Astrocyte (in vitro differentiated cells and primary cell): ENCODE data around the gene CERK. TPM values are rescaled to one million over a fixed set of nuclear protein-coding genes. Genes with fewer than 3 reads are reported as not detected.

Source experiments
- DNase-seq: peaks from one replicate; pipeline ENCODE4 v3.0.0-alpha.2; 2010; ENCODE audit warnings: low read depth
- FAIRE-seq: peaks from 2 replicates; lab custom pipeline; 2011; peaks lifted over from hg19 to GRCh38; lab: Jason Lieb, UNC
- H2AFZ ChIP-seq: 2 replicates; pipeline ENCODE4 v1.6.0; 2012; ENCODE audit warnings: low read depth, low read length, inconsistent platforms
- H3K27ac ChIP-seq: 2 replicates; pipeline ENCODE4 v1.5.1; 2011; ENCODE audit warnings: low read depth, low read length, inconsistent platforms
- H3K27me3 ChIP-seq: 2 replicates; pipeline ENCODE4 v1.6.0; 2011; ENCODE audit warnings: low read length, inconsistent platforms; ENCODE audit not compliant: insufficient read depth
- H3K36me3 ChIP-seq: 2 replicates; pipeline ENCODE4 v1.5.1; 2011; ENCODE audit warnings: low read length, inconsistent platforms; ENCODE audit not compliant: insufficient read depth
- H3K4me1 ChIP-seq: 2 replicates; pipeline ENCODE4 v1.5.1; 2011; ENCODE audit warnings: low read length, inconsistent platforms; ENCODE audit not compliant: insufficient read depth
- H3K4me2 ChIP-seq: 2 replicates; pipeline ENCODE4 v1.6.0; 2012; ENCODE audit warnings: low read length, inconsistent platforms
- H3K4me3 ChIP-seq: 2 replicates; pipeline ENCODE4 v1.5.1; 2011; ENCODE audit warnings: low read depth, mild to moderate bottlenecking, low read length, inconsistent platforms; ENCODE audit not compliant: insufficient read depth
- H3K79me2 ChIP-seq: 2 replicates; pipeline ENCODE4 v1.6.0; 2012; ENCODE audit warnings: mild to moderate bottlenecking, low read length, inconsistent platforms; ENCODE audit not compliant: insufficient read depth
- H3K9ac ChIP-seq: 2 replicates; pipeline ENCODE4 v1.6.0; 2012; ENCODE audit warnings: mild to moderate bottlenecking, low read length, inconsistent platforms
- H3K9me3 ChIP-seq: 2 replicates; pipeline ENCODE4 v1.5.1; 2012; ENCODE audit warnings: low read depth, mild to moderate bottlenecking, low read length, inconsistent platforms; ENCODE audit not compliant: insufficient read depth
- H4K20me1 ChIP-seq: 2 replicates; pipeline ENCODE4 v1.6.0; 2012; ENCODE audit warnings: low read length, inconsistent platforms; ENCODE audit not compliant: insufficient read depth
- H3K27ac Mint-ChIP-seq: one replicate; pipeline ENCODE4 v1.8.0; 2021; ENCODE audit warnings: mild to moderate bottlenecking, mixed read lengths; ENCODE audit not compliant: unreplicated experiment
- H3K27me3 Mint-ChIP-seq: one replicate; pipeline ENCODE4 v1.8.0; 2021; ENCODE audit warnings: low read depth, mixed read lengths; ENCODE audit not compliant: unreplicated experiment
- H3K36me3 Mint-ChIP-seq: one replicate; pipeline ENCODE4 v1.8.0; 2021; ENCODE audit warnings: low read depth, mixed read lengths; ENCODE audit not compliant: unreplicated experiment
- H3K4me1 Mint-ChIP-seq: one replicate; pipeline ENCODE4 v1.8.0; 2021; ENCODE audit warnings: low read depth, mixed read lengths; ENCODE audit not compliant: unreplicated experiment
- H3K4me3 Mint-ChIP-seq: one replicate; pipeline ENCODE4 v1.8.0; 2021; ENCODE audit warnings: mild to moderate bottlenecking, moderate library complexity, mixed read lengths; ENCODE audit not compliant: unreplicated experiment
- H3K9me3 Mint-ChIP-seq: one replicate; pipeline ENCODE4 v1.8.0; 2021; ENCODE audit warnings: mild to moderate bottlenecking, mixed read lengths; ENCODE audit not compliant: unreplicated experiment
- EZH2 ChIP-seq: IDR thresholded peaks from 2 replicates; pipeline ENCODE4 v1.6.1; 2012; ENCODE audit warnings: mild to moderate bottlenecking, low read length, inconsistent platforms; ENCODE audit not compliant: insufficient read depth
- total RNA-seq: library from RNA; stranded (reverse); gene quantifications from 2 replicates; pipeline ENCODE4 v1.2.1, GENCODE V29; 2021
- TF ChIP-seq, protein P1 (sequence below): IDR thresholded peaks from 2 replicates; pipeline ENCODE4 v1.5.1; 2011; ENCODE audit warnings: low read depth, mild to moderate bottlenecking, inconsistent platforms, low read length, moderate library complexity; ENCODE audit not compliant: insufficient read depth

The CERK gene
- total RNA-seq, 1 donor from 2014 or later = 23.2 TPM

DNA sequence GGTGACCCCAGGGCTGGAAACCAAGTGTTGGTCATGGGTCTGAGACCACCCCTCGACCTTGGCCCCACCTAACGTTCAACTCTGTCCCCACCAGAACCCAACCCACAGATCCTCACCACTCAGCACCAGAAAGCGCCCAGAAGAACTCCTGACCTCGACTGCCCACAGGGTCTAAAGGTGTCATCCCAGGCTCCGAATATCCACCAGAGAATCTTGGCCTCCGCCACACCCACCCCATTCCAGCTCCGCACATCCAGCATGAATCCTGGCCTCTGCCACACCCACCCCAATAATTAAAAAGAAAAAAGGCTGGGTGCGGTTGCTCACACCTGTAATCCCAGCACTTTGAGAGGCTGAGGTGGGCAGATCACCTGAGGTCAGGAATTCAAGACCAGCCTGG is 1.3 kb downstream of the CERK start:
- peaks cover 36% of the 10 kb centered on the region for H3K4me1 ChIP-seq
- no peaks in the 10 kb centered on the region for H3K9me3 ChIP-seq
- H3K4me3 ChIP-seq = peak overlapping the region; percentile 82
- no peak for DNase-seq
- Mint-ChIP-seq H3K4me1 (peaks cover 9% of the 10 kb centered on the region), H3K27ac (no peak overlapping the region), H3K9me3 (no peaks in the 10 kb centered on the region), H3K27me3 (no peaks in the 10 kb centered on the region), H3K4me3 (peak overlapping the region; percentile 91), H3K36me3 (peaks cover 2% of the 10 kb centered on the region)
- peaks cover 62% of the 10 kb centered on the region for H3K79me2 ChIP-seq
- H3K27ac ChIP-seq = no peak overlapping the region
- no peaks in the 10 kb centered on the region for H3K27me3 ChIP-seq
- no peaks in the 10 kb centered on the region for H3K36me3 ChIP-seq
- TF ChIP-seq, protein P1, sequence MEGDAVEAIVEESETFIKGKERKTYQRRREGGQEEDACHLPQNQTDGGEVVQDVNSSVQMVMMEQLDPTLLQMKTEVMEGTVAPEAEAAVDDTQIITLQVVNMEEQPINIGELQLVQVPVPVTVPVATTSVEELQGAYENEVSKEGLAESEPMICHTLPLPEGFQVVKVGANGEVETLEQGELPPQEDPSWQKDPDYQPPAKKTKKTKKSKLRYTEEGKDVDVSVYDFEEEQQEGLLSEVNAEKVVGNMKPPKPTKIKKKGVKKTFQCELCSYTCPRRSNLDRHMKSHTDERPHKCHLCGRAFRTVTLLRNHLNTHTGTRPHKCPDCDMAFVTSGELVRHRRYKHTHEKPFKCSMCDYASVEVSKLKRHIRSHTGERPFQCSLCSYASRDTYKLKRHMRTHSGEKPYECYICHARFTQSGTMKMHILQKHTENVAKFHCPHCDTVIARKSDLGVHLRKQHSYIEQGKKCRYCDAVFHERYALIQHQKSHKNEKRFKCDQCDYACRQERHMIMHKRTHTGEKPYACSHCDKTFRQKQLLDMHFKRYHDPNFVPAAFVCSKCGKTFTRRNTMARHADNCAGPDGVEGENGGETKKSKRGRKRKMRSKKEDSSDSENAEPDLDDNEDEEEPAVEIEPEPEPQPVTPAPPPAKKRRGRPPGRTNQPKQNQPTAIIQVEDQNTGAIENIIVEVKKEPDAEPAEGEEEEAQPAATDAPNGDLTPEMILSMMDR = no peak
- no peak for TF ChIP-seq EZH2
- peak overlapping the region; percentile 98 for H3K4me2 ChIP-seq
- H3K9ac ChIP-seq = peak overlapping the region; percentile 81
- no peak overlapping the region for H2AFZ ChIP-seq
- H4K20me1 ChIP-seq = peaks cover 46% of the 10 kb centered on the region
- FAIRE-seq = no peak

- Mint-ChIP-seq H3K9me3 (no peaks in the 10 kb centered on the region), H3K36me3 (peaks cover 2% of the 10 kb centered on the region), H3K27ac (no peak overlapping the region), H3K4me1 (peaks cover 13% of the 10 kb centered on the region), H3K27me3 (no peaks in the 10 kb centered on the region), H3K4me3 (peak overlapping the region; percentile 91)
- FAIRE-seq (no peak), DNase-seq (no peak)
- Histone ChIP-seq H3K27me3 (no peaks in the 10 kb centered on the region), H3K4me2 (peak overlapping the region; percentile 98), H3K4me1 (peaks cover 36% of the 10 kb centered on the region), H3K79me2 (peaks cover 69% of the 10 kb centered on the region), H3K9ac (no peak overlapping the region), H3K36me3 (no peaks in the 10 kb centered on the region), H4K20me1 (peaks cover 54% of the 10 kb centered on the region), H3K4me3 (peak overlapping the region; percentile 27), H2AFZ (no peak overlapping the region), H3K27ac (no peak overlapping the region), H3K9me3 (no peaks in the 10 kb centered on the region)
- TF ChIP-seq, protein P1 = no peak
- TF ChIP-seq EZH2 = no peak
Measured at GRCh38 chr22:46735747-46736608, 2.1 kb downstream of the CERK start.
